NCI-H446 (cell line): ENCODE data around the gene ATP8A1.
"Not testable (repeated sequence)": the region's sequence is repeated elsewhere in the genome, so short reads cannot be mapped to it uniquely, and the experiment has no call there.

Experiments
- DNase-seq, 2 experiments: peaks; one replicate each; lab custom pipeline; 2025; lab: John Stamatoyannopoulos, UW

The ATP8A1 gene

GRCh38 chr4:42410446-42410845 lies 246.5 kb downstream of the ATP8A1 start:
- no peak for DNase-seq

DNA sequence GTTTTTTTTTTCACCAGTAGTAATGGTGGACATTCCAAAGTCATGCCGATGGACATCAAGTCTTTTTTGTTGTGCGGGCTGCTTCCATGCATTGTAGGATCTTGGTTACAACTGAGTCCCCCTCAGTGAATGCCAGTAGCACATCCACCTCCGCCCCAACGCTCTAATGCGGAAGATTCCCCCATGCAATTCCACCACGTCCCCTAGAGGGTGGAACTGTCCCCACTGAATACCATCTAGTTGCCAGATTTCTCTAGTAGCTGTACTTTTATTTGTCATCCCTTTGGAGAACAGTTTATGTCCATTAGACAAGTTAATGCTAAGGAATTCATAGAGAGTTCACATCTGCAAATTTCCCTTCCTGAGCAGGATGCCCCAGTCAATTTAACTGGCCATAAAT lies 252.9 kb downstream of the ATP8A1 start:
- no peak for DNase-seq

DNA sequence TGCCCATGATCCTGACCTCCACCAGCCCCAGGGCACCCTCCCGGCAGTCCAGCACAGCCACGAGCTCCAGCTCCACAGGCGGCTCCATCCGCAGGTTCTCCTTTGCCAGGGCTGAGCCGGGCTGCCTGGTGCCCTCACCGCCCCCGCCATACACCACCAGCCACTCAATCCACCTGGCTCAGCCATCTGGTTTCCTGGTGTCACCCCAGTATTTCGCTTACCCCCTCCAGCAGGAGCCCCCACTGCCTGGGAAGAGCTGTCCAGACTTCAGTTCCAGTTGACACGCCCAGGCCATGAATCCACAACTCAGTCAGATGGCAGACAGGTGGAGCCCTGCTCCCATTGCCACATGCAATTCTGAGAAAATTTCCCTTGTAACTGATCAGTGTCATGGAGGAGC lies 255.7 kb downstream of the ATP8A1 start:
- DNase-seq = no peak

DNA sequence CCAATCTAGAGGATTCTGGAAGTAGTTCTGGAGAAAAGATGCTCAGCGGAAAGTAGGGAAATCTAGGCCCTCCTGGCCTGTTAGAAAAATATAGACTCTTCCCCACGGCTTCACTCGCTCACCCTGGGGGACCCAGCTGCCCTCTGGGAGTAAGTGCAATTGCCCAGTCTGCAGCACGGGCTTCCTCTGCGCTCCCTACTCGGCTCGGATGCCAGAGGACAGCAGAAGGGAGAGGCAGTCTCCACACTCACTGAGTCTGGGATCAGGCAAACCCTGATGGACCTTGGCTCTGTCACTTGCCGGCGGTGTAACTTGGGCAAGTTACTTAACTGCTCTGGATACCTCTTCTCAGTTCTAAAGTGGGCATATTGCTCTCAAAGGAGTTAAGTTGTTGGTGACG lies 257.5 kb downstream of the ATP8A1 start:
- DNase-seq = no peak

DNA sequence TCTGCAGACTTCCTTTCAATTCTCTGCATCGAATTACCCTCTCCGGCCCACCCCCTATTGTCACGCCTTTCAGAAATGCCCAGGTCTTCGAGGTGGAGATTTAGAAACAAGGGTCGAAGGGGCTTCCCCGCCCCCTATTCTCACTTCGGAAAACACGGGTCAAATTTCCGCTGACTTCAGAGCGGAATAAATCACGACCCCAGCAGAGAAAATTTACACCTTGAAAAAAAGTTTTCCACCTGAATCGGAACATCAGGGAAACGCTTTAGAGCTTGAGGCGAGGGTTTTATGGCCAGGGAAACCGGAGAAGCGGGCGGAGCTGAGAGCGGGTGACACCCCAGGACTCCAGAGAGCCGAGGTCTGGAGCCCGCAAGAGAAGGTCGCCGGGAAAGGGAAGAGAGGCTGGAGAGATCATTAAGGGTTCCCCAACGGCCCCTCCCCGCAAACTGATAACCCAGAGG lies 258.0 kb downstream of the ATP8A1 start:
- no peak for DNase-seq

- no peak for DNase-seq
Observed at GRCh38 chr4:42398171-42398870, 258.6 kb downstream of the ATP8A1 start.

- no peak for DNase-seq
Observed at GRCh38 chr4:42397635-42398170, 259.2 kb downstream of the ATP8A1 start.

- no peak for DNase-seq
Observed at GRCh38 chr4:42396752-42397634, 259.9 kb downstream of the ATP8A1 start, which contains the start of gene SHISA3. SHISA3 (plus strand) TSS chr4:42397488; CDS start chr4:42398057, 569 bp downstream.

DNA sequence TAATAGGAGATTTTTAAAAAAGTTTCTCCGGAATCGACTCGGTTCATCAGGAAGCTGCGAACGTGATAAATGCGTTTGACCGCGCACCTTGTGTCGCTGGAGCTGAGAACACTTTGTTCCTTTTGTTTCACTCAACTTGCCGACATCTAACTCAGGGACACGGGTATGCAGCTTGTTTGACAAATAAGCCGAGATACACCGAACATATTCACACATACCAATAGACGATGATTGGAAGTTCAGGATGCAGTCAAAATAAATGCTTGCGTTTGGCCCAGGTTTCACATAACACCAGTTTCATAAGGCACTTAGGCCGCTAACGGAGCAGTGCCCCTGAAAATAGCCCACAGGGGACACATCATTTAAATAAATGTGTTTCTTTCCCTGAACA lies 260.5 kb downstream of the ATP8A1 start:
- no peak for DNase-seq

- DNase-seq = no peak
Observed at GRCh38 chr4:42395595-42395994, 261.3 kb downstream of the ATP8A1 start.

DNA sequence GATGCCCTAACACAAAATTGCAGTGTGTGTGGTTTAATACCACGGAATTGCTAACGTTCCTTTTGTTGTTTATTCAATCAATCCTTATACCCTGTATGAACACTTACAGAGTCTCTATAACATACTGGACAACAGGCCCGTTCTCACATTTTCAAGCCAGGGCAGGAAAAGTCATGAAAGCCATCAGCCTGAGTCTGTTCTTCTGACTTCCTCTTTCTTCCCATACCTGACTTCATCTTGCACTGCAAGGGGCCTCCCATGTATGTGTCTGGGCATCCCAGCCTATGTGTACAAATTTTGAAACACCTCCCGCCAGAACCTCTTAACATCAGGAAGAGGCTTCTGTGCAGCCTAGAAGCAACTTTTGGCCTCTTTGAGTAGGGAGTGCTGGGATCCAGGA lies 264.5 kb downstream of the ATP8A1 start:
- DNase-seq = no peak

GRCh38 chr4:42391981-42392380 lies 264.9 kb downstream of the ATP8A1 start:
- DNase-seq = no peak

GRCh38 chr4:42391355-42391664 lies 265.6 kb downstream of the ATP8A1 start:
- no peak for DNase-seq

DNA sequence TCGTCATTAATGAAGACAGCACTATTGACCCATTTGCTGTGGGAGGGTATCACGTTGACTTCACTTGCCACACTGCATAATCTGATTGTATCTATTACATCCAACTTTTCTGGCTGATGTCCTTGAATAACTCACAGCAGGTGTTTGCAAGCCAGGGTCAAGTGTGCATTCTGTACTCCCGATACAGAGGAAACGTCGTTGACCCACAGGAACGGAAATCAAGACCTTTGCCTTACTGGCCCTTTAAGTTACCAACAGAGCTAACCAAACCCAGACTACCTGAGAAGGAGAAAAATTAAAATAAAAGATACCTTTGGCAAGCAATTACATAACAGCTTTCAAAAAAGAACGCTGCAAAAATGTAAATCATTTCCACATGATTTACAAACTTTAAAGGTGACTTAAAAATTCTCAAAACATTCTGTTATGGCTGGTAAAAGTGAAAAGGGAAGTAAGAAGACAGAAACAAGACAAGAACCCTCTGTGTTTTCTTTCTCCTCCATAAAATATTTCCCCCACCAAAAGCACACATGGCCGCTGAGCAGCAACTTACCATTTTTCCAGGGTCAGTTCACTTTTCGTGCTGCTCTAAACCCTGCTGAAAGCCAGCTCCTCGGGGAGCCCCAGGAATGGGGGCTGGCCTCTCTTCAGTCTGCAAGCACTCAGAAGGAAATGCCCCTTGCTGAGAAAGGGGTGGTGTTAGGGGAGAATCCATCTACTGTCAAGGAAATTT lies 266.1 kb downstream of the ATP8A1 start:
- DNase-seq = no peak

GRCh38 chr4:42385516-42385915 lies 271.4 kb downstream of the ATP8A1 start:
- DNase-seq = no peak

- no peak for DNase-seq
Observed at GRCh38 chr4:42381666-42382065, 275.2 kb downstream of the ATP8A1 start.

DNA sequence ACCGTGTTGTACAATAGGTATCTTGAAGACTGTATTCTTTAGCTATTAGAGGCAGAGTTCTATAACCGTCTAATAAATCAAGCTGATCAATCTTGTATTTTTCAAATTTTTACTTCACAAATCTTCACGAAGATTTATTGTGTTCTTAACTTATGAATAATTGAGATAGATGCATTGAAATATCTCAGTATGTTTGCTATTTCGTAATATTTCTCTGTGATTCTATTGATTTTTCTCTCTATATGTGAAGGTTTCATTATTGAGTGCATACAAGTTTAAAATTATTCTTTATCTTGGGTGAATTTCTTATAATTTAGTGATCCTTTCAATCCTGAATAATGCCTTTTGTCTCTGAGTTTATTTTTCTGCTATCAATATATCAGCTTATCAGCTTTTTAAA lies 279.4 kb downstream of the ATP8A1 start:
- DNase-seq = no peak

DNA sequence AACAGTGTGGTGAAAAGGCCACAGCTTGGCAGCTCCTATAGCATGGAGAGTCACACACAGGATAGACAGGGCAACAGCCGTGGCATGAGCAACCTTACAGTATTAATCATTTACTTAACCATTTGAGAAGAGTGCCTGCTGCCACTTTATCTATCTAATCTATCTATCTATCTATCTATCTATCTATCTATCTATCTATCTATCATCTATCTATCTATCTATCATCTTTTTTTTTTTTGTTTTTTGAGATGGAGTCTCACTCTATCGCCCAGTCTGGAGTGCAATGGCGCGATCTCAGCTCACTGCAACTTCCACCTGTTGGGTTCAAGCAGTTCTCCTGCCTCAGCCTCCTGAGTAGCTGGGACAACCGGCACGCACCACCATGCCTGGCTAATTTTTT lies 284.6 kb downstream of the ATP8A1 start:
- DNase-seq = not testable (repeated sequence)

DNA sequence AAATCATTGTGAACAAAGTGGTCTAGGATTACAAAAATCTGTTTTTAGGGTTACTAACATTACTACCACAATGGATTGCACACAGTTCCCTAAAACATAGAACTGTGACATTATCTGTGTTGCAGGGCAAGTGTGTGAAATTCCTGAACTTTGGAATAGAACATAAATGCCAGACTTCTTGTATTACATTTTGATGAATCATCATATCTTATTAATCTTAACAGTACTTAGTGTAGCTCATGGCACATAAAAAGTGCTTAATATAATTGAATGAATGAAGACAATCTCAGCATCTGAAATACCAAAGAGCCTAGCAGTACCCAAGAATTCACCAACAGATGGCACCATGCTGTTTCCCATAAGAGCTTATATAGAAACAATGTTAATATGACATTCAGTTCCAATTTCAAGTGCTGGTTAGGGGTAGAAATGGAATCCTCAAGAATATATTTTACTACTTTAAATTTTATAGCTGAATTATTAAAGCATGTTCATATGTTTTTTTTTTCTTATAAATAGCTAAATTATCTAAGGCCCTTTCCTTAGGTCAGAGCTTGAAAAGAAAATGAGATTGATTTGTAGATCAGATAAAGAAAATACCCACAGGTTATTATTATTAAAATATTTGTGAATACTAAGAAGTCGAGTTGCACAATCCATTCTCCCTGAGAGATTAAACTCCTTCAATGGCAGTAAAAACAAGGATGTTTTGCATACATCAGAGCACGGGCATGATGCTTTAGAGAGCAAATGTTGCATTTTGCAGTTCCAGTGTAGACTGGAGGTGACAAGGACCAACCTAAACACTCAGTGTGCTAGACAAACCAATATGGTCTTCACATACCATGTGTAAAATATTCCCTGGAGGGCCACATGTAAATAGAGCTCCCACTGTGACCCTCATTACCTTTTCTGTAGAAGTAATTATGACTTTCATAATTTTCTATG lies 285.3 kb downstream of the ATP8A1 start:
- DNase-seq = peak in 1 of 2 experiments; percentile 35

DNA sequence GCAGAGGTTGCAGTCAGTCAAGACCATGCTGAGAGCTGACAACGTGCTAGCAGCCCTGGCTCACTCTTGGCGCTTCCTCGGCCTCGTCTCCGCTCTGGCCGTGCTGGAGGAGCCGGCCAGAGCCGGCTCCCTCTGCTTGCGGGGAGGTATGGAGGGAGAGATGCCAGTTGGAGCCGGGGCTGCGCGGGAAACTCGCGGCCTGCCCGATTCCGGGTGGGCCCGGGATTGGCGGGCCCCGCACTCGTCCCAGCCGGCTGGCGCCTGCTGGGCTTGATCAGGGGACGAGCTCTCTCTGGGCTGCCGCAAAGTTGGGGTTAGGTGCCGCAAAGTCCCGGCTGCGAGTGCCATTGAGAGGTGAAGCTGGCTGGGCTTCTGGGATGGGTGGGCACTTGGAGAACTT lies 287.4 kb downstream of the ATP8A1 start:
- DNase-seq = no peak

GRCh38 chr4:42366959-42367358 lies 289.9 kb downstream of the ATP8A1 start:
- DNase-seq = no peak
